ENCODE results near the gene LHX3.

DNA sequence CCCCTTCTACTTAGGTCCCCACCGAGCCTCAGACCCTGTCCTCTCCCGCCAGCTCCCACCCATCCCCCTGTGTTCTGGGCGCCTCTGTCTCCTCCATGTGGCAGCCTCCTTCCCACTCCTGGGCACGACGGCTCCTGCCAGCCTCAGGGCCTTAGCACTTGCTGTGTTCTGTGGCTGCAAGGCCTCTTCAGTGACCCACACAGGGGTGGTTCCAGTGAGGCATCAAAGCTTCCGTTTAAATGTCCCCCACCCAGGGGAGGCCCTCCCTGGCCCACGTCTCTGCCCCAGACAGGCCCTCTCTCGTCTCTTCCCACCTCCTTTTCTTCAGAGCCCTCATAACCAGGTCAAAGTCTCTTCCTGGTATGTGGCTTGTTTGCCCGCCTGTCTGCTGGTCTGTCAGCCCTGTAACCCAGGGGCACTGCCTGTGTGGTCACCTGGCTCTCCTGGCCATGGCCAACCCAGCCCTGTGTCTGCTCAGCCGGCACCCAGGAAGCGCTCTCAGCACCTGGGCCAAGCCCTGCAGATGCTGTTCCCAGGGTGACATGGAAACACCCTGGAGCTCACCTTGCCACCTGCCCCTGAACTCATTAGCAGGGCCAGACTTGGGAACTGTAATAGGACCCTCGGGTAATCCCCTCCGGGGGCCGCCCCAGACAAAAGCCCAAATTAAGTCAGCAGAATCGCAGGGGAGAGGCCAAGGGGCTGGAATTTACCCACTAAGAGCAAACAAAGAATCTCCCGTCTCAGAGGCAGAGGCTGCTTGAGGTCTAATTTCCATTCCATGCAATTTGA, 33.7 kb downstream of the LHX3 start:
- TF ChIP-seq KAT2A (conservative IDR thresholded peaks at IDR 0.05; ENCODE audit: control insufficient read depth, low read depth, low read length), result no peak
- no peak for TF ChIP-seq CHD1 (IDR thresholded peaks at IDR 0.05; ENCODE audit: low read depth, low read length)
- no peak for TF ChIP-seq USF2 (IDR thresholded peaks at IDR 0.05; ENCODE audit: borderline replicate concordance, low read depth, low read length)
- TF ChIP-seq TCF7 (IDR thresholded peaks at IDR 0.05; ENCODE audit: borderline replicate concordance), result no peak
- no peak for TF ChIP-seq CHD2 (IDR thresholded peaks at IDR 0.05; ENCODE audit: borderline replicate concordance, low read depth, low read length)
- TF ChIP-seq ASH2L (IDR thresholded peaks at IDR 0.05; ENCODE audit: borderline replicate concordance, low read depth), result no peak
- no peak for TF ChIP-seq E4F1 (IDR thresholded peaks at IDR 0.05; ENCODE audit: borderline replicate concordance, partially characterized antibody)

Measured in GM12878 (cell line).